Breast epithelium (tissue), 3 donors: ENCODE results near the gene SLC4A1AP.

Experiments used
- POLR2A ChIP-seq: fragments of 450-650 bp; IDR thresholded peaks from one replicate; pipeline ENCODE4 v1.6.1; 2016; ENCODE audit warnings: antibody characterized with exemption, mild to moderate bottlenecking, moderate library complexity
- POLR2AphosphoS5 ChIP-seq, 3 donors: sonication (generic); formaldehyde crosslinking; IDR thresholded peaks; one replicate each; pipeline ENCODE4 v1.6.1; 2017; ENCODE audit warnings: antibody characterized with exemption in 3 of 3
- TF ChIP-seq, protein P1 (sequence below), 3 donors: fragments of 450-650 bp; IDR thresholded peaks; one replicate each; pipeline ENCODE4 v1.5.1; 2016 to 2017; ENCODE audit warnings: antibody characterized with exemption in 3 of 3, mild to moderate bottlenecking in 3 of 3, moderate library complexity in 3 of 3

DNA sequence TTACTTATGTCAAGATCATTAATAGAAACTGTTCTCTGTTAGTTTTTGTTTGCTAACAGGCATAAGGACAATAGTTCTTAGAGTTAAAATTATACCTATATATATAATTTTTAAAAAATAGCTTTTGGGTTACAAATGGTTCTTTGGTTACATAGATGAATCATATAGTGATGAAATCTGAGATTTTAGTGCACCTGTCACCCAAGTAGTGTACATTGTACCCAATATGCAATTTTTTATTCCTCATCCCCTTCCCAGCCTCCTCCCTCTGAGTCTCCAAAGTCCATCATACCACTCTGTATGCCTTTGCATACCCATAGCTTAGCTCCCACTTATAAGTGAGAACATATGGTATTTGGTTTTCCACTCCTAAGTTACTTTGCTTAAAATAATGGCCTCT is 26.4 kb downstream of the SLC4A1AP start:
- TF ChIP-seq, protein P1, sequence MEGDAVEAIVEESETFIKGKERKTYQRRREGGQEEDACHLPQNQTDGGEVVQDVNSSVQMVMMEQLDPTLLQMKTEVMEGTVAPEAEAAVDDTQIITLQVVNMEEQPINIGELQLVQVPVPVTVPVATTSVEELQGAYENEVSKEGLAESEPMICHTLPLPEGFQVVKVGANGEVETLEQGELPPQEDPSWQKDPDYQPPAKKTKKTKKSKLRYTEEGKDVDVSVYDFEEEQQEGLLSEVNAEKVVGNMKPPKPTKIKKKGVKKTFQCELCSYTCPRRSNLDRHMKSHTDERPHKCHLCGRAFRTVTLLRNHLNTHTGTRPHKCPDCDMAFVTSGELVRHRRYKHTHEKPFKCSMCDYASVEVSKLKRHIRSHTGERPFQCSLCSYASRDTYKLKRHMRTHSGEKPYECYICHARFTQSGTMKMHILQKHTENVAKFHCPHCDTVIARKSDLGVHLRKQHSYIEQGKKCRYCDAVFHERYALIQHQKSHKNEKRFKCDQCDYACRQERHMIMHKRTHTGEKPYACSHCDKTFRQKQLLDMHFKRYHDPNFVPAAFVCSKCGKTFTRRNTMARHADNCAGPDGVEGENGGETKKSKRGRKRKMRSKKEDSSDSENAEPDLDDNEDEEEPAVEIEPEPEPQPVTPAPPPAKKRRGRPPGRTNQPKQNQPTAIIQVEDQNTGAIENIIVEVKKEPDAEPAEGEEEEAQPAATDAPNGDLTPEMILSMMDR (IDR thresholded peaks at IDR 0.05): no peak
- TF ChIP-seq POLR2AphosphoS5 (IDR thresholded peaks at IDR 0.05): no peak
- TF ChIP-seq POLR2A: no peak
